SH-SY5Y (cell line): ENCODE measurements around the gene CRYBB3.

Experiments
- GATA2 ChIP-seq: IDR thresholded peaks from 2 replicates; pipeline ENCODE4 v1.6.1; 2011; ENCODE audit warnings: mild to moderate bottlenecking, low read depth, low read length
- GATA3 ChIP-seq: IDR thresholded peaks from 2 replicates; pipeline ENCODE4 v1.6.1; 2011; ENCODE audit warnings: low read depth, mild to moderate bottlenecking, low read length, moderate library complexity

GRCh38 chr22:25167834-25168601 is 31.6 kb upstream of the CRYBB3 start:
- TF ChIP-seq GATA3 (no peak), GATA2 (no peak)
